CD4-positive, alpha-beta T cell treated with Interleukin-6 at 100 ng/mL for 8 hours (primary cell): Measurements from ENCODE around the gene CPA4.
"Not testable (repeated sequence)": the region's sequence is repeated elsewhere in the genome, so short reads cannot be mapped to it uniquely, and the experiment has no call there.

ENCODE experiments used
- DNase-seq: peaks from one replicate; pipeline ENCODE4 v3.0.0-alpha.2; 2020; ENCODE audit warnings: mixed read lengths, low spot score

Gene CPA4

GRCh38 chr7:130292682-130293257 is at the start of gene CPA4:
Gene CPA4, plus strand, starts transcription at chr7:130293161. Its CDS starts 20 bp downstream, at chr7:130293181.
- DNase-seq: no peak

- DNase-seq: not testable (repeated sequence)
These were observed 49.5 kb upstream of the CPA4 start for GRCh38 chr7:130243486-130243885.

- DNase-seq: not testable (repeated sequence)
These were observed 46.5 kb upstream of the CPA4 start for GRCh38 chr7:130246491-130246890.

GRCh38 chr7:130248842-130249241 is 44.1 kb upstream of the CPA4 start:
- not testable (repeated sequence) for DNase-seq

- DNase-seq: not testable (repeated sequence)
These were observed 43.3 kb upstream of the CPA4 start for GRCh38 chr7:130249626-130250025.

- no peak for DNase-seq
These were observed 38.4 kb upstream of the CPA4 start for GRCh38 chr7:130254555-130254954.

GRCh38 chr7:130256704-130257103 is 36.3 kb upstream of the CPA4 start:
- DNase-seq: no peak

- no peak for DNase-seq
These were observed 34.4 kb upstream of the CPA4 start for GRCh38 chr7:130258494-130259078.

- no peak for DNase-seq
These were observed 30.5 kb upstream of the CPA4 start for GRCh38 chr7:130262448-130262847.

GRCh38 chr7:130263130-130263529 is 29.8 kb upstream of the CPA4 start:
- DNase-seq: no peak

GRCh38 chr7:130266258-130266960 is 26.6 kb upstream of the CPA4 start, which contains the start of gene CPA2:
Gene CPA2, plus strand, starts transcription at chr7:130266863. Its CDS starts 19 bp downstream, at chr7:130266882.
- no peak for DNase-seq

GRCh38 chr7:130266961-130267321 is 26.0 kb upstream of the CPA4 start:
- DNase-seq: no peak

GRCh38 chr7:130268463-130269317 is 24.3 kb upstream of the CPA4 start:
- no peak for DNase-seq

- no peak for DNase-seq
These were observed 23.7 kb upstream of the CPA4 start for GRCh38 chr7:130269318-130269694.

GRCh38 chr7:130270947-130271800 is 21.8 kb upstream of the CPA4 start:
- DNase-seq: no peak

GRCh38 chr7:130272381-130273080 is 20.4 kb upstream of the CPA4 start:
- DNase-seq: no peak

GRCh38 chr7:130273081-130273932 is 19.7 kb upstream of the CPA4 start:
- DNase-seq: no peak

GRCh38 chr7:130273933-130274255 is 19.1 kb upstream of the CPA4 start:
- no peak for DNase-seq

- no peak for DNase-seq
These were observed 18.7 kb upstream of the CPA4 start for GRCh38 chr7:130274296-130274695.

GRCh38 chr7:130274983-130275591 is 17.9 kb upstream of the CPA4 start:
- no peak for DNase-seq
